ENCODE data around the gene SPINK1. TPM values are rescaled to one million over a fixed set of nuclear protein-coding genes. Genes with fewer than 3 reads are reported as not detected.

Gene SPINK1
- total RNA-seq, 3 donors from 2014 or later, result 1.6 TPM; not detected in 2

- no peaks in the 10 kb centered on the region for H3K36me3 ChIP-seq
- H3K27me3 ChIP-seq, result no peaks in the 10 kb centered on the region
- intact Hi-C loops (cut with DNase I; ENCODE audit: low total_unique reads), result no loop called here
- TF ChIP-seq POLR2AphosphoS5 (IDR thresholded peaks at IDR 0.05) (no peak), CTCF (IDR thresholded peaks at IDR 0.05) (no peak), POLR2A (IDR thresholded peaks at IDR 0.05) (no peak)
- H3K9me3 ChIP-seq, result no peaks in the 10 kb centered on the region
- no peaks in the 10 kb centered on the region for H3K4me1 ChIP-seq
- no peak overlapping the region for H3K27ac ChIP-seq
- DNase-seq (ENCODE audit: low spot score in 2 of 2), result no peak
- H3K4me3 ChIP-seq, result no peak overlapping the region
Measured at GRCh38 chr5:147863454-147864158, 32.1 kb upstream of the SPINK1 start.

GRCh38 chr5:147860641-147861025, 29.2 kb upstream of the SPINK1 start:
- Histone ChIP-seq H3K4me1 (no peaks in the 10 kb centered on the region), H3K36me3 (no peaks in the 10 kb centered on the region), H3K4me3 (no peak overlapping the region), H3K27me3 (no peaks in the 10 kb centered on the region), H3K9me3 (no peaks in the 10 kb centered on the region), H3K27ac (no peak overlapping the region)
- TF ChIP-seq POLR2AphosphoS5 (IDR thresholded peaks at IDR 0.05) (no peak), POLR2A (IDR thresholded peaks at IDR 0.05) (no peak), CTCF (IDR thresholded peaks at IDR 0.05) (no peak)
- DNase-seq (ENCODE audit: low spot score in 2 of 2), result no peak
- intact Hi-C loops (cut with DNase I; ENCODE audit: low total_unique reads), result no loop called here

GRCh38 chr5:147859962-147860640, 28.6 kb upstream of the SPINK1 start:
- no peak for DNase-seq (ENCODE audit: low spot score in 2 of 2)
- Histone ChIP-seq H3K27me3 (no peaks in the 10 kb centered on the region), H3K4me3 (no peak overlapping the region), H3K4me1 (no peaks in the 10 kb centered on the region), H3K36me3 (no peaks in the 10 kb centered on the region), H3K9me3 (no peaks in the 10 kb centered on the region), H3K27ac (no peak overlapping the region)
- TF ChIP-seq CTCF (IDR thresholded peaks at IDR 0.05) (no peak), POLR2AphosphoS5 (IDR thresholded peaks at IDR 0.05) (no peak), POLR2A (IDR thresholded peaks at IDR 0.05) (no peak)
- intact Hi-C loops (cut with DNase I; ENCODE audit: low total_unique reads), result no loop called here

GRCh38 chr5:147858565-147858964, 27.1 kb upstream of the SPINK1 start:
- H3K36me3 ChIP-seq, result no peaks in the 10 kb centered on the region
- intact Hi-C loops (cut with DNase I; ENCODE audit: low total_unique reads), result no loop called here
- no peak overlapping the region for H3K4me3 ChIP-seq
- H3K9me3 ChIP-seq, result no peaks in the 10 kb centered on the region
- H3K4me1 ChIP-seq, result no peaks in the 10 kb centered on the region
- no peak overlapping the region for H3K27ac ChIP-seq
- H3K27me3 ChIP-seq, result no peaks in the 10 kb centered on the region
- no peak for DNase-seq (ENCODE audit: low spot score in 2 of 2)
- TF ChIP-seq POLR2AphosphoS5 (IDR thresholded peaks at IDR 0.05) (no peak), POLR2A (IDR thresholded peaks at IDR 0.05) (no peak), CTCF (IDR thresholded peaks at IDR 0.05) (no peak)
